Measurements from ENCODE around the gene CENPP. TPM values are rescaled to one million over a fixed set of nuclear protein-coding genes. Genes with fewer than 3 reads are reported as not detected.

Gene CENPP
- total RNA-seq, 1 experiment from 2014 or later = 14.3 TPM

GRCh38 chr9:92509050-92509449 is 183.3 kb downstream of the CENPP start (continued):
- no peak for TF ChIP-seq ZNF121 (CRISPR knock-in tag; IDR thresholded peaks at IDR 0.05)
- TF ChIP-seq RORB (CRISPR knock-in tag; IDR thresholded peaks at IDR 0.05) = no peak
- no peak for TF ChIP-seq ZBTB43 (CRISPR knock-in tag; IDR thresholded peaks at IDR 0.05)
- no peak for TF ChIP-seq NFE2L1 (CRISPR knock-in tag; IDR thresholded peaks at IDR 0.05)

GRCh38 chr9:92510747-92511146 is 185.0 kb downstream of the CENPP start:
- no peak for ATAC-seq
- Mint-ChIP-seq H3K4me1 (peaks cover 10% of the 10 kb centered on the region), H3K9me3 (no peaks in the 10 kb centered on the region), H3K27me3 (ENCODE audit: low read depth) (no peaks in the 10 kb centered on the region), H3K4me3 (no peak overlapping the region), H3K36me3 (no peaks in the 10 kb centered on the region), H3K27ac (no peak overlapping the region; the same call in 1 of the 2 replicates)
- DNase-seq (ENCODE audit: low spot score) = no peak
- ChIA-PET CTCF (no interaction called here), POLR2A (no interaction called here)
- TF ChIP-seq MXD4 (CRISPR knock-in tag; IDR thresholded peaks at IDR 0.05; ENCODE audit: borderline replicate concordance) = no peak
- no peak for TF ChIP-seq USF2 (CRISPR knock-in tag; IDR thresholded peaks at IDR 0.05)
- no peak for TF ChIP-seq NR3C1 (CRISPR knock-in tag; conservative IDR thresholded peaks at IDR 0.05; ENCODE audit: low read depth)
- no peak for TF ChIP-seq AFF4 (CRISPR knock-in tag; IDR thresholded peaks at IDR 0.05; ENCODE audit: borderline replicate concordance)

- DNase-seq (ENCODE audit: low spot score) (no peak), ATAC-seq (no peak)
- H3K4me1 Mint-ChIP-seq = peaks cover 16% of the 10 kb centered on the region
- H3K9me3 Mint-ChIP-seq = no peaks in the 10 kb centered on the region
- no peak overlapping the region for H3K27ac Mint-ChIP-seq
- TF ChIP-seq ZNF317 (CRISPR knock-in tag; IDR thresholded peaks at IDR 0.05; ENCODE audit: borderline replicate concordance, low read depth) (no peak), HMGA2 (CRISPR knock-in tag; IDR thresholded peaks at IDR 0.05) (no peak), GABPB1 (CRISPR knock-in tag; IDR thresholded peaks at IDR 0.05) (no peak), ZBTB43 (CRISPR knock-in tag; IDR thresholded peaks at IDR 0.05) (no peak), CREM (CRISPR knock-in tag; IDR thresholded peaks at IDR 0.05) (no peak), USF2 (CRISPR knock-in tag; IDR thresholded peaks at IDR 0.05) (no peak), OVOL2 (CRISPR knock-in tag; IDR thresholded peaks at IDR 0.05; ENCODE audit: borderline replicate concordance) (no peak), CBFB (CRISPR knock-in tag; IDR thresholded peaks at IDR 0.05; ENCODE audit: low read depth) (no peak)
- no peaks in the 10 kb centered on the region for H3K27me3 Mint-ChIP-seq (ENCODE audit: low read depth)
- H3K4me3 Mint-ChIP-seq = no peak overlapping the region
- ChIA-PET POLR2A (no interaction called here), CTCF (no interaction called here)
- no peaks in the 10 kb centered on the region for H3K36me3 Mint-ChIP-seq
Observed at GRCh38 chr9:92512622-92513021, 186.9 kb downstream of the CENPP start.
